ENCODE measurements around the gene KCNIP1.
"Not testable (repeated sequence)": the region's sequence is repeated elsewhere in the genome, so short reads cannot be mapped to it uniquely, and the experiment has no call there.

The KCNIP1 gene

DNA sequence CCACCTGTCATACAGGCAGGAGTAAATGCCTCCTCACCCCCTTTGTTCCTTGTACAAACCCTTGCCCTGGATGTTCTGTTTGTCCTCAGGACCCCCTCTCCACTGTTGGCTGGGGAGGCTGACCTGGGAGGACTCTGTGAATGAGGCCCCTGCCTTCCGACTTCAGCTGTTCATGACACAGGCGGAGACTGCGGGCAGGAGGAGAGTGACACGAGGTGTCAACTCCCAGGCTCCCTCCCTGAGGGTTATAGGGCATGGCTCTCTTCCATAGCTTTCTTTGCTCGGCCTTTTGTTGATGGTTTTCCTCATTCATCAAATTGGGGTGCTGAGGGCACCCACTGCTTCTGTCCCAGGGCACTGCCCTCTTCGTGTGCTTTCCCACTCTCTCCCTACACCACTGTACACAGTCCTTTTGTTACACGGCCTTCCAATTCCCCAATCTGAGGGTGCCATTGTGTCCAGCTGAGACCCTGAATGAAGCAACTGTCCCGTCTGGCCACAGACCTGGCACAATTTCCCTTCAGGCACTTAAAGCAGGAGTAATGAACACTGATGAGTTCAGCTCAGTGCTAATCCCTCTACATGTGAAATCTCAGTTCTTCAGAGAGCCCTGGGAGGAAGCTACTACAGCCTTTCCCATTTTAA lies 33.8 kb downstream of the KCNIP1 start:
- no peak for DNase-seq (ENCODE audit: low read depth)

GRCh38 chr5:170538096-170538465 lies 34.3 kb downstream of the KCNIP1 start:
- DNase-seq (ENCODE audit: low read depth), result no peak

DNA sequence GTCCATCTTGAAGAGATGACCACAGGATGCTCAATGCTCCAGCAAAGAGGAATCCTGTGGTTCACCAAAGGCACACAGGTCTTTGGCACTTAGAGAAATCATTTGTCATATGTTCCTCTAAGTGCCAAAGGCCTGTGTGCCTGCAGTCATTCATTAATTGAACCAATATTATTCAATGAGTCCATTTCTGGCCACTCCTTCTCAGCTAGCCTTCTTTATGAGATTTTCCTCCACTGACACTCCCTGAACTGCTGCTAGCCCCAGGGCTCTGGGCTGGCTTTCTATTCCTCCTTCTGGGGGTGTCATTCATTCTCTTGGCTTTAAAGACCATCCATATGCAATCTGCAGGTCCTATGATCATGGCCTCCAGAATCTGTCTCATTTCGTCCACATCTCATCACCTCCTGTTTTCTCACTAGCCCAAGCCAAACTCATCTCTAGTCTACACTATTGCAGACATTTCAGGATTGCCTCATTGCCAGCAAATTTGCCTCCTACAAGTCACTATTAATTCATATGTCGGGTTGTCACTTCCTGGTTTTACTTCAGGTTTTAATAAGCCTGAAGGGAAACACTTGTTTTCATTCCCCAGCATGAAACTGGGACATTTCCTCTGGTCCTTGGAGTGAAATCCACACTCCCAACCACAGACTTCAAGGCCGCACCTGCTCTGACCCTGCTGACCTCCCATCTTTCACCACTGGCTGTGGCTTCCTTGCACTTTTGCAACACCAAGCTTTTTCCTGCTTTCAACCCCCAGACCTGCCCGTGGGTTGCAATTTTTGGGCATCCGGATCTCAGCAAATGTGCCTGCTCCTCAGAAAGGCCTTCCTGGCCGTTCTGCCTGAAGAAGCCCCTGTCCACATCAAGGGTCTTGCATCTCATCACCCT lies 35.1 kb downstream of the KCNIP1 start:
- DNase-seq (ENCODE audit: low read depth), result no peak

DNA sequence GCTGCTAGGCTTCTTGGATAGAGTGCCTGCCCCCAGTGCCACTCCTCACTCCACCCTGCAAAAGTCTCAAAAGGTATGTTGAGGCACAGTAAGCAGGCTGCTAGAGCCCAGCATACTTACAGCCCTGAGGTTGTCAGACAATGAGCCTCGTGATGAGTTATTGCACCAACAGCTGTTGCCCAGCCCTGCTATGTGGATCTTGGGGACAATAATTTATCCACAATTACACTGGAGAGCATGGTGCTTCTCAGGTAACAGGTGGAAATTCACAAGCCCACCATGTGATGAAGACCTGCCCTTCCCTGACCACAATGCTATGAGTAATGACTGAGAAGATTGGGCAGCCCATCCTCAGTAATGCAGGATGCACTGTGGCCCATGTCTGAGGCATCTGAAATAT lies 36.5 kb downstream of the KCNIP1 start:
- no peak for DNase-seq (ENCODE audit: low read depth)

DNA sequence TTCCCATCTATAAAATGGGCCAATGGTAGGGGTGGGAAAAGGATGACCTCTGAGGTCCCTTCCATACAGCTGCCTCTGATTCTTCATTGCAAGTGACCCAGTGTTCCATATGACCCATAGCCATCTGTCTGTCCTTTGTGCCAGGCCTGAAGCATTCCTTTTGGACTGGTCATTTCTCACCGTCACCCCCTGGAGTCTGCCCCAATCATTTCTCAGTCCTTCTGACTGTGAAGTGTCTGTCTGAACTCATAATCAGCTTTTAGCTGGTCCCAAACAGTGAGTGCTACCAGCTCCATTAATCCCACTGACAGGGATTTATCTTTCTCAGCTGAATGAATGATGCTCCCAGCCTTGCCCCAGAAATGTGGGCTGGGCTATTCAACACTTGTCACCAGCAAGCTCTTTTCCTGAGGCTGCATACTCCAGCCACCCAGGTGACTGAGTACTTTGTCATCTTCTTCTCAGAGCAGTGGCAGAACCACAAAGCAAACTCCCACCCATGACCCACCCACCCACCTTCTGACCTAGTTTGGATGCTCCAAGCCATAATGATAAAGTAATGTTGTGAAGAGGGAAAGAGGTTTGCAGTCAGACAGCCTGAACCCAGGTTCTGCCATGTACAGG lies 37.4 kb downstream of the KCNIP1 start:
- DNase-seq (ENCODE audit: low read depth), result no peak

DNA sequence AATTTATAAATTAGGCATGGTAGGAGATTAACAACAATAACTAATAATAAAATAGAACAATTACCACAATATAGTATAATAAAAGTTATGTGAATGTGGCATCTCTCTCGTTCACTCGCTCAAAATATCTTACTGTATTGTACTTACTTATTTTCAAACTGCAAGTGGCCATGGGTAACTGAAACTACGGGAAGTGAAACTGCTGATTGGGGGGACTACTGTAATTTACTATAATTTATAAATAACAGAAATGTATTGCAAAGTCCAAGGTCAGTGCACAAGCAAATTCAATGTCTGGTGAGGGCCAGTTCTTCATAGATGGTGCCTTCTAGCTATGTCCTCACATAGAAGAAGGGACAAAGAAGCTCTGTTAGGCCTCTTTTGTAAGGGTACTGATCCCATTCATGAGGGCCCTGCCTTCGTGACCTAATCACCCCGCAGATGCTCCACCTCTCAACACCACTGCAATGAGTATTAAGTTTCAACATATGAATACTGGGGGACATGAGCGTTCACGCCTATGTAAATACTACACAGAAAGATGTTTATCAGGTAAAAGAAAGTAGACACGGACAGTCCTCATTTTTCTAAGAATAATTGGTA lies 39.0 kb downstream of the KCNIP1 start:
- no peak for DNase-seq (ENCODE audit: low read depth)

DNA sequence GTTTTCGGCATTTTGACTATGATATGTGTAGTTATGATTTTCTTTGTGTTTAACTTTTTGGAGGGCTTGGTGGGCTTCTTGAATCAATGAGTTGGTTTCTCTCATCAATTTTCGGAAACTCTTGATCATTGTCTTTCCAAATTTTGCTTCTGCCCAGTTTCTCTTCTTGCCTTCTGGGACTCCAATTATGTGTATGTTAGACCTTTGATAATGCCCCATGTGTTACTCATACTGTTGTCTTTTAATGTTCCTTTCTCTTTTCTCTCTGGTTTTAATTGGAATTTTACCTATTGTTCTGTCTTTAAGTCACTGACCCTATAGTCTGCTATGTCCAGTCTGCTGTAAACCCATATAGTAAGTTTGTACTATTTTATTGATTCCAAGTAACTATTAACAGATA lies 41.5 kb downstream of the KCNIP1 start:
- no peak for DNase-seq (ENCODE audit: low read depth)

DNA sequence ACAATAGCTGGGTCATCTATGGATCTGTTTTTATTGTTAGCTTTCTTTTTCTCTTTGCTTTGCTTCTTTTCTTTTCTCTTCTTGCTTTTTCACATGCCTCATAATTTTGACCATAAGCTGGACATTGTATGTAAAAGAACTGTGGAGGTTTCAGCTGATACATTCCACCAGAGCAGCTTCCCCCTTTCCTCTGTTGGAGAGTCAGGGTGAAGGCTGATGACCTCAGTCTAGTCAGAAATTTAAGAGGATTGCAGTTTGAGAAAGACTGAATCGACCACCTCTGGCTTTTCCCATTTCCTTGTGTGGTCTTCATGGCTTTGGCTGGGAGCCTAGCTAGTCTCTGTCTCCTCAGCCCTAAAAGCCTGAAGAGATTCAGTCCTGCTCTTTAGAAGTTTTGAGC lies 42.0 kb downstream of the KCNIP1 start:
- no peak for DNase-seq (ENCODE audit: low read depth)

DNA sequence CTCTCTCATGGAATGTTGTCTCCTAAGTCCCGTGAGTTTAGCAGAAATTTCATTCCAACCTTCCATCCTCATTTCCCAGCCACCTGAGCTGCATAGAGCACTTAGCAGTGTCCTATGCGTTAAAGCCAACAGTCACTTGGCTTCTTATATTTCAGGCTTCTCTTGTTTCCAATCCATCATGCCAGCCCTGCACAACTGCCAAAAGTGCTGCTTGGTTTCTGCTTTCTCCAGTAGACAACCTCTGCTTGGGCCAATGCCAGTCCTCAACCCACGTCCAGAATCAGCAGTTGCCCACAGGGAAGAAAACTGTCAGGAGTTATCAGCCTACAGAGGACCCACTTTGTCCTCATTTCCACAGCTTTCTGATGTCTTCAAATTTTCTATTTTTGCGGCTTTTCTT lies 42.5 kb downstream of the KCNIP1 start:
- DNase-seq (ENCODE audit: low read depth), result no peak

- DNase-seq (ENCODE audit: low read depth), result not testable (repeated sequence)
These were observed 46.6 kb downstream of the KCNIP1 start for GRCh38 chr5:170550382-170550781.

DNA sequence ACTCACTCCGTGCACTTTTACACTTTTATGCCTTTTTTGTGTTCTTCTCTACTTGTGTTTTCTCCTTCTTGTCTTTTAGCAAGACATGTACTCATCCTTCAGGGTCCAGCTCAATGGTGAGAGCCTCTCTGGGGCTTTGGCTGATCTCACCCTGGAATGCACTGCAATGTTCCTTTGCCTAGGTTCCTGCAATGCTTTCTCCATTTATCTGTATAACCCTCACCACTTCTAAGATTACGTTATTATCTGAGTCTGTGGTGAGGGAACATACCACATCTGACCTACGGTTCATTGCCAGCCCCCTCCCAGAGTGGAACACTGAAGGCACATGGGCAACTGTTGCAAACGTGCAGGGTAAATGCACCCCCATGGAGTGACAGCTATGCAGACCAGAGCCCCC lies 47.3 kb downstream of the KCNIP1 start:
- DNase-seq (ENCODE audit: low read depth), result no peak

GRCh38 chr5:170551622-170552021 lies 47.8 kb downstream of the KCNIP1 start:
- DNase-seq (ENCODE audit: low read depth), result no peak

- DNase-seq (ENCODE audit: low read depth), result no peak
These were observed 48.8 kb downstream of the KCNIP1 start for GRCh38 chr5:170552621-170553115.

DNA sequence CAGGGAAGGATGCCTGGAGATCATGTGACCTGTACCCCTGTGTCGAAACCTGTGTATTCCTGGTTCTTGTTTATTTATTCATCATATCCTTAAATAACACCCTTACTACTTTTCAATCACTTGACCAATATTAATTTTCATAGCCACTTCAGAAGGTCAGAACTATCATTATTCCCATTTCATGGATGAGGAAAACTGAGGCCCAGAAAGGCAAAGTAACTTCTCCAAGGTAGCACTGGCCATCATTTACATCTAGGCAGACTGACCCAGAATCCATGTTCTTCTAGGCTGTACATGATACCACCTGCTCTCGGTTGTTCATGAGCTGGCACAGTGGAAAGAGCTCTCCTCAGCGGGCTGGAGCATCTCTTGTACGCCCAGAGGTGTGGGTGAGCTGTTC lies 49.4 kb downstream of the KCNIP1 start:
- DNase-seq (ENCODE audit: low read depth), result no peak

GRCh38 chr5:170554521-170555267 lies 50.9 kb downstream of the KCNIP1 start:
- DNase-seq (ENCODE audit: low read depth), result no peak

DNA sequence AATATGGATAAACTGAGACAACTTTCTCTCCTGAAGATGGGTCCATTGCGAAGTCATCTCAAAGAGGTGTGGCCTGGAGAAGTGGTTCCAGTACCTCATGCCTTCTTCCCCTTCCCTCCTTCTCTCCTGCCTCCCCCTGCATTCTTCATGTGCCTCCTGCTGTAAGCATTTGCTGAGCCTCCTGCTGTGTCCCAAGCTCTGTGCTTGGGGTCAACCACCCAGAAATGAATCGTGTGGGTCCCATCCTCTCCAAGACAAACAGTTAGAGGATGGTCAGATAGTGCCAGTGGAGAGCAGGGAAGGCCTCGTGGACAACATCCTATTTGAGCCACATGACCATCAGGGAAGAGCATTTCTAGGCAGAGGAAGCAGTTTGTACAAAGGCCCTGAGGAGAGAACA lies 53.5 kb downstream of the KCNIP1 start:
- DNase-seq (ENCODE audit: low read depth), result no peak

DNA sequence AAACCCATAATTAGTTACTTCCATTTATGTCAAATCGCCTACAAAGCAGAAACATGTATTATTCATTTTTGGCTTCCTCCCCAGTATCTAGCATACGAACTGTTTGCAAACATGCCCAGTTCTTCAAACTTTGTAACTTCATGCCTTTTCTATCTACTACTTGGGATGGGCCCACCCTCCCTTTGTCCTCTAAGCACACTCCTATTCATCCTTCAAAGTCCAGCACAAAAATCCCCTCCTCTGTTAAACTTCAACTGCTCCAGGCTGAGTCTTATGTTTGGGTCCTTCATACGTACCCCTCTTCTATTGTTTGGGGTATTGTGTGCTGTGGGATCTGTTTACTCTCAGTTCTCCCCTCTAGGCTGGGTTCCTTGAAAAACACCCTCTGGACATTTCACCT lies 55.5 kb downstream of the KCNIP1 start:
- no peak for DNase-seq (ENCODE audit: low read depth)

DNA sequence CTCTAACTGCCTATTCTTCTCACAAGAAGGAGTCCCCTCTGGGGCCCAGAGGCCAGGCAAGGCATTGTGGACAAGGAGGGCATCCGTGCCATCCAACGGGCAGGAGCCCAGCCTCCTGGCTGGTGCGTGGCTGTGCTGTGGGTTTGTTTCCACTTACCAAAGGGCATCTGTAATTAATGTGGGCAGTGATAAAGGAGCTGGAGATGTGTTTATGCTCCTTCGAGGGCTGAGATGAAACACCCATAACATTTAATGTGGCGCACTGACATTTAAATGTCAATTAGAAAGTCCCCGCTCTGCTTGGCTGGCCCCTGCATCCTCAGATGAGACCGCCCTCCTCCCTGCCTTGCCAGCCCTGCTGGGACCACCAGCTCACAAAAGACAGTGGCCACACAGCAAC lies 57.1 kb downstream of the KCNIP1 start:
- no peak for DNase-seq (ENCODE audit: low read depth)

- no peak for DNase-seq (ENCODE audit: low read depth)
These were observed 58.5 kb downstream of the KCNIP1 start for GRCh38 chr5:170562166-170562874.

GRCh38 chr5:170562875-170563228 lies 59.0 kb downstream of the KCNIP1 start:
- no peak for DNase-seq (ENCODE audit: low read depth)

DNA sequence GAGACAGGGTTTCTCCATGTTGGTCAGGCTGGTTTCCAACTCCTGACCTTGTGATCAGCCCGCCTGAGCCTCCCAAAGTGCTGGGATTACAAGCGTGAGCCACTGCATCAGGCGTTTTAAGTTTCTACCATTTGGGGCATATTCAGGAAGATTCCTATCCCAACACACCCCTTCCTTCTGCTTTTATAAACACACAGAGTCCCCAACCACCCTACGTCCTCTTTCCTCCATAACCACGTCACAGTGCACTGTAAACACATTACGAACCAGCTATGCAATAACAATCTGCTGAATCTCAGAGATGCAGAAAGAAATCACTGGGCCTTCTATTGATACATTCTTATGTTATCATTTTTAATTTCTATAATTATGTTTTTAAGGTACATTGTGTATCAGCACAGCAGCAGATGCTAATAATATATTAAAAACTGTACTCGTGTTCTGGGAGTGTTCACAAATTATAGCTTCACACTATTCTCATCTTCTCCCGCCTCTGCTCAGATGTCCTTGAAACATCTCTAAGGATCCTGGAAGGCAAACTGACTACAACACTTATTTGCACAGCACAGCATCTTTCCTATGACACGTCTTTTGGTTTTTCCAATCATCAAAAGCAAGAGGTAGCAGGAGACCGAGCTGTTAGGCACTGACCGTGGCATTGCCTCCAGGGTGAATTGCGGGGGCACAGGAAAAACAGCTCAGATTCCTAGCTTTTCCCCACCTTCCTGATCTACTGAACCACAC lies 60.2 kb downstream of the KCNIP1 start:
- no peak for DNase-seq (ENCODE audit: low read depth)
